CD14-positive monocyte (primary cell): ENCODE data around the gene NENF. TPM values are rescaled to one million over a fixed set of nuclear protein-coding genes. Genes with fewer than 3 reads are reported as not detected.

Experiments
- DNase-seq, 3 donors: peaks; one replicate each; pipeline ENCODE4 v3.0.0-alpha.2; 2011 to 2022
- H2AFZ ChIP-seq: 2 replicates; pipeline ENCODE4 v1.6.0; 2012; ENCODE audit warnings: mild to moderate bottlenecking, low read depth, low read length, inconsistent platforms; ENCODE audit not compliant: insufficient read depth, poor library complexity, severe bottlenecking
- H3K27ac ChIP-seq, 2 donors: 1 replicate in 1 of 2; 2 replicates in 1 of 2; pipeline ENCODE4 v1.5.1; 2012 to 2013; ENCODE audit warnings: low read length in 2 of 2, control low read depth in 1 of 2, inconsistent platforms in 1 of 2, low read depth in 1 of 2, mild to moderate bottlenecking in 1 of 2
- H3K27me3 ChIP-seq, 2 donors: one replicate each; pipeline versions ENCODE4 v1.6.0 to v1.6.1; 2011 to 2013; ENCODE audit warnings: low read length in 2 of 2; ENCODE audit not compliant: control insufficient read depth in 2 of 2, insufficient read depth in 2 of 2
- H3K36me3 ChIP-seq, 2 donors: replicated peaks in 1 of 2; 1 replicate in 1 of 2; 2 replicates in 1 of 2; pipeline versions ENCODE4 v1.5.1 to v1.6.1; 2012 to 2013; ENCODE audit warnings: low read length in 2 of 2, control low read depth in 1 of 2, inconsistent platforms in 1 of 2, mild to moderate bottlenecking in 1 of 2; ENCODE audit not compliant: insufficient read depth in 2 of 2, control insufficient read depth in 1 of 2
- H3K4me1 ChIP-seq, 2 donors: 1 replicate in 1 of 2; 2 replicates in 1 of 2; pipeline versions ENCODE4 v1.5.1 to v1.6.1; 2012 to 2013; ENCODE audit warnings: low read length in 2 of 2, control low read depth in 1 of 2, inconsistent platforms in 1 of 2, mild to moderate bottlenecking in 1 of 2, moderate library complexity in 1 of 2; ENCODE audit not compliant: insufficient read depth in 2 of 2, control insufficient read depth in 1 of 2
- H3K4me2 ChIP-seq: replicated peaks from 2 replicates; pipeline ENCODE3; 2012; ENCODE audit warnings: low read length, moderate library complexity, mild to moderate bottlenecking; ENCODE audit not compliant: poor library complexity, severe bottlenecking; ENCODE audit errors: extremely low read depth
- H3K4me3 ChIP-seq, 3 experiments: fragments of 200-600 bp in 1 of 3; sonication (generic) in 1 of 3; replicated peaks in 1 of 3; 1 replicate in 2 of 3; 2 replicates in 1 of 3; pipeline ENCODE4 v1.5.1; 2011 to 2013; ENCODE audit warnings: low read length in 3 of 3, mild to moderate bottlenecking in 3 of 3, control low read depth in 2 of 3, low read depth in 2 of 3, inconsistent platforms in 1 of 3, moderate library complexity in 1 of 3
- H3K79me2 ChIP-seq: 2 replicates; pipeline ENCODE4 v1.6.0; 2012; ENCODE audit warnings: mild to moderate bottlenecking, control low read depth, inconsistent platforms, low read length, moderate library complexity; ENCODE audit not compliant: insufficient read depth
- H3K9ac ChIP-seq: 2 replicates; pipeline ENCODE4 v1.6.0; 2017; ENCODE audit warnings: low read length, mild to moderate bottlenecking; ENCODE audit not compliant: insufficient read depth, poor library complexity, severe bottlenecking
- H3K9me3 ChIP-seq, 2 donors: replicated peaks in 1 of 2; 1 replicate in 1 of 2; 2 replicates in 1 of 2; pipeline versions ENCODE4 v1.5.1 to v1.6.1; 2012 to 2013; ENCODE audit warnings: low read length in 2 of 2, control low read depth in 1 of 2; ENCODE audit not compliant: control insufficient read depth in 1 of 2, insufficient read depth in 1 of 2
- H4K20me1 ChIP-seq: 2 replicates; pipeline ENCODE4 v1.6.0; 2012; ENCODE audit warnings: mild to moderate bottlenecking, low read length, control low read depth, moderate library complexity; ENCODE audit not compliant: insufficient read depth
- H3K27ac Mint-ChIP-seq, 7 donors: one replicate each; pipeline ENCODE4 v1.8.0; 2020; ENCODE audit warnings: mild to moderate bottlenecking in 7 of 7, mixed read lengths in 7 of 7, moderate library complexity in 6 of 7, inconsistent platforms in 2 of 7
- H3K27me3 Mint-ChIP-seq, 3 donors: one replicate each; pipeline ENCODE4 v1.8.0; 2021 to 2022; ENCODE audit warnings: low read depth in 3 of 3, mild to moderate bottlenecking in 3 of 3, mixed read lengths in 3 of 3, moderate library complexity in 3 of 3, inconsistent platforms in 1 of 3
- H3K36me3 Mint-ChIP-seq, 2 donors: one replicate each; pipeline ENCODE4 v1.8.0; 2020; ENCODE audit warnings: mixed read lengths in 2 of 2, inconsistent platforms in 1 of 2, mild to moderate bottlenecking in 1 of 2
- H3K4me1 Mint-ChIP-seq: one replicate; pipeline ENCODE4 v1.8.0; 2020; ENCODE audit warnings: mild to moderate bottlenecking, mixed read lengths
- H3K4me3 Mint-ChIP-seq, 2 donors: one replicate each; pipeline ENCODE4 v1.8.0; 2020; ENCODE audit warnings: mild to moderate bottlenecking in 2 of 2, mixed read lengths in 2 of 2, moderate library complexity in 1 of 2
- H3K9me3 Mint-ChIP-seq, 7 donors: one replicate each; pipeline ENCODE4 v1.8.0; 2020 to 2022; ENCODE audit warnings: mixed read lengths in 7 of 7, mild to moderate bottlenecking in 6 of 7, moderate library complexity in 6 of 7, inconsistent platforms in 2 of 7
- CTCF ChIP-seq: fragments of 200-600 bp; IDR thresholded peaks from one replicate; pipeline ENCODE4 v1.8.0; 2022; ENCODE audit warnings: antibody characterized with exemption, mild to moderate bottlenecking
- WGBS: methylation state at CpG from one replicate; pipeline ENCODE4 v1.1.5; 2013; ENCODE audit warnings: missing lambda C conversion rate; ENCODE audit not compliant: insufficient coverage; 5-methylcytosine and 5-hydroxymethylcytosine counted together
- intact Hi-C, 2 donors: fragments of 100-400 bp; cut with micrococcal nuclease; formaldehyde crosslinking; loops; one replicate each; pipeline versions ENCODE4 v1.15.0 to v1.15.1; 2023
- polyA plus RNA-seq, 3 donors: library from polyadenylated mRNA; depleted of rRNA in 1 of 3; unstranded in 2 of 3; stranded (reverse) in 1 of 3; fragments of 300-500 nt in 2 of 3; fragments of >200 nt in 1 of 3; fragmentation: Illumina TruSeq in 2 of 3; gene quantifications; 1 replicate in 2 of 3; 2 replicates in 1 of 3; pipeline ENCODE4 v1.2.3, GENCODE V29; 2012 to 2021

Gene NENF
- polyA plus RNA-seq, 3 donors: 9.7 to 56.4 (median 42.3) TPM

GRCh38 chr1:212486619-212486975 is 53.9 kb downstream of the NENF start:
- TF ChIP-seq CTCF: no peak
- peaks cover 3 to 7% (median 4%) of the 10 kb centered on the region in 3 donors for H3K27me3 Mint-ChIP-seq
- H3K4me1 ChIP-seq: peaks cover 51 to 53% of the 10 kb centered on the region in 2 donors
- H3K79me2 ChIP-seq: no peaks in the 10 kb centered on the region
- peaks cover 0 to 3% (median 0%) of the 10 kb centered on the region in 7 donors for H3K9me3 Mint-ChIP-seq
- H2AFZ ChIP-seq: no peak overlapping the region
- H3K27ac Mint-ChIP-seq: peak overlapping the region; percentile 94 to 100 (median 97)
- peak overlapping the region; percentile 76 to 91 for H3K27ac ChIP-seq
- no peak overlapping the region for H3K4me2 ChIP-seq
- intact Hi-C loops: loop anchor here in 1 of 2 donors (5.0 kb wide), 1 partner anchor 71 kb away; no protein-coding TSS in a partner anchor
- no peak overlapping the region for H3K4me3 ChIP-seq
- H3K4me3 Mint-ChIP-seq: peak overlapping the region in 1 of 2 donors; percentile 60
- DNase-seq: no peak
- WGBS: no CpG with 5 or more reads among the region's 4 CpGs
- H3K9me3 ChIP-seq: no peaks in the 10 kb centered on the region
- H3K36me3 Mint-ChIP-seq: peaks cover 4 to 6% of the 10 kb centered on the region in 2 donors
- no peaks in the 10 kb centered on the region for H3K36me3 ChIP-seq
- no peaks in the 10 kb centered on the region for H4K20me1 ChIP-seq
- H3K27me3 ChIP-seq: no peaks in the 10 kb centered on the region
- H3K9ac ChIP-seq: peak overlapping the region; percentile 68
- H3K4me1 Mint-ChIP-seq: peaks cover 77% of the 10 kb centered on the region

GRCh38 chr1:212487286-212487685 is 54.6 kb downstream of the NENF start:
- H3K9me3 Mint-ChIP-seq: peaks cover 0 to 3% (median 0%) of the 10 kb centered on the region in 7 donors
- H3K27ac Mint-ChIP-seq: peak overlapping the region in 6 of 7 donors; percentile 93 to 100 (median 98)
- Histone ChIP-seq H3K79me2 (no peaks in the 10 kb centered on the region), H3K27me3 (no peaks in the 10 kb centered on the region), H3K4me3 (no peak overlapping the region), H3K36me3 (no peaks in the 10 kb centered on the region), H3K4me2 (no peak overlapping the region), H2AFZ (no peak overlapping the region), H3K4me1 (peaks cover 57 to 60% of the 10 kb centered on the region in 2 donors), H3K9me3 (no peaks in the 10 kb centered on the region), H4K20me1 (no peaks in the 10 kb centered on the region), H3K27ac (peak overlapping the region in 1 of 2 donors; percentile 89), H3K9ac (no peak overlapping the region)
- DNase-seq: no peak
- intact Hi-C loops: loop anchor here in 1 of 2 donors (5.0 kb wide), 1 partner anchor 70 kb away; no protein-coding TSS in a partner anchor
- WGBS: 86% methylated on average over 1 of the region's 2 CpGs
- peaks cover 1 to 7% (median 4%) of the 10 kb centered on the region in 3 donors for H3K27me3 Mint-ChIP-seq
- no peak overlapping the region for H3K4me3 Mint-ChIP-seq
- TF ChIP-seq CTCF: no peak
- H3K36me3 Mint-ChIP-seq: peaks cover 6 to 7% of the 10 kb centered on the region in 2 donors
- peaks cover 81% of the 10 kb centered on the region for H3K4me1 Mint-ChIP-seq
